ENCODE data around the gene TFR2. TPM values are rescaled to one million over a fixed set of nuclear protein-coding genes. Genes with fewer than 3 reads are reported as not detected.

Gene TFR2
- total and polyA plus RNA-seq, 11 donors, result 0.08 to 0.59 (median 0.40) TPM; not detected in 5

- ATAC-seq (no peak), DNase-seq (no peak)
- peak overlapping the region; percentile 79 to 99 (median 96) for H3K27ac ChIP-seq
- intact Hi-C loops (cut with DNase I), result loop anchor here in 4 of 10 donors (2.0 to 10.0 kb wide), 3 partner anchors 13 to 93 kb away; partner anchors contain the start of gene GNB2 (in 2 of the 4)
- no peaks in the 10 kb centered on the region for H3K27me3 ChIP-seq
- H3K36me3 ChIP-seq, result peaks cover 0 to 38% (median 29%) of the 10 kb centered on the region in 9 donors
- TF ChIP-seq POLR2A (IDR thresholded peaks at IDR 0.05), result no peak
- peaks cover 6 to 45% (median 35%) of the 10 kb centered on the region in 12 donors for H3K4me1 ChIP-seq
- H3K9me3 ChIP-seq, result no peaks in the 10 kb centered on the region
- WGBS, 4 donors, result 49 to 58% (median 53%) methylated on average over 15 of the region's 15 CpGs
- peak overlapping the region in 10 of 12 donors; percentile 75 to 100 (median 96) for H3K4me3 ChIP-seq
These were observed 57.2 kb downstream of the TFR2 start for GRCh38 chr7:100584054-100584682.

- Histone ChIP-seq H3K4me3 (peak overlapping the region in 10 of 12 donors; percentile 18 to 100 (median 95)), H3K4me1 (peaks cover 6 to 45% (median 35%) of the 10 kb centered on the region in 12 donors), H3K27me3 (no peaks in the 10 kb centered on the region), H3K27ac (peak overlapping the region; percentile 70 to 99 (median 96)), H3K9me3 (no peaks in the 10 kb centered on the region), H3K36me3 (peaks cover 2 to 45% (median 36%) of the 10 kb centered on the region in 9 donors)
- DNase-seq (peak; percentile 69 to 85 (median 72)), ATAC-seq (no peak)
- no peak for TF ChIP-seq CTCF (IDR thresholded peaks at IDR 0.05)
- TF ChIP-seq POLR2A (IDR thresholded peaks at IDR 0.05), result no peak
- WGBS, 4 donors, result 36 to 50% (median 49%) methylated on average over 21 to 23 of the region's 23 CpGs
- intact Hi-C loops (cut with DNase I), result loop anchor here in 4 of 10 donors (2.0 to 10.0 kb wide), 3 partner anchors 13 to 94 kb away; partner anchors contain the start of gene GNB2 (in 2 of the 4)
These were observed 58.0 kb downstream of the TFR2 start for GRCh38 chr7:100583132-100584053.

- Histone ChIP-seq H3K4me1 (peaks cover 6 to 45% (median 35%) of the 10 kb centered on the region in 12 donors), H3K4me3 (peak overlapping the region in 4 of 12 donors; percentile 88 to 100 (median 95)), H3K36me3 (peaks cover 2 to 53% (median 44%) of the 10 kb centered on the region in 9 donors), H3K27me3 (no peaks in the 10 kb centered on the region), H3K9me3 (no peaks in the 10 kb centered on the region), H3K27ac (peak overlapping the region in 7 of 12 donors; percentile 48 to 99 (median 96))
- DNase-seq, result no peak
- ATAC-seq, result no peak
- TF ChIP-seq POLR2A (IDR thresholded peaks at IDR 0.05), result no peak
- no peak for TF ChIP-seq CTCF (IDR thresholded peaks at IDR 0.05)
- intact Hi-C loops (cut with DNase I), result loop anchor here in 3 of 10 donors (5.0 to 10.0 kb wide), 2 partner anchors 92 to 95 kb away; partner anchors contain the start of gene GNB2 (in 2 of the 3)
- 52 to 62% (median 55%) methylated on average over 11 of the region's 11 CpGs for WGBS, 4 donors
These were observed 58.7 kb downstream of the TFR2 start for GRCh38 chr7:100582650-100583049.

- peaks cover 6 to 41% (median 33%) of the 10 kb centered on the region in 12 donors for H3K4me1 ChIP-seq
- intact Hi-C loops (cut with DNase I), result loop anchor here in 3 of 10 donors (5.0 to 10.0 kb wide), 2 partner anchors 93 to 95 kb away; partner anchors contain the start of gene GNB2 (in 2 of the 3)
- WGBS, 4 donors, result 72 to 82% (median 81%) methylated on average over 16 to 20 of the region's 20 CpGs
- H3K36me3 ChIP-seq, result peaks cover 2 to 58% (median 49%) of the 10 kb centered on the region in 9 donors
- ATAC-seq (no peak), DNase-seq (peak in 1 of 5 donors; percentile 56)
- H3K4me3 ChIP-seq, result no peak overlapping the region
- no peaks in the 10 kb centered on the region for H3K27me3 ChIP-seq
- TF ChIP-seq CTCF (IDR thresholded peaks at IDR 0.05) (no peak), POLR2A (IDR thresholded peaks at IDR 0.05) (no peak)
- no peaks in the 10 kb centered on the region for H3K9me3 ChIP-seq
- peak overlapping the region in 2 of 12 donors; percentile 98 to 99 for H3K27ac ChIP-seq
These were observed 59.2 kb downstream of the TFR2 start for GRCh38 chr7:100582041-100582579.

All from heart left ventricle (tissue), 16 donors.